ENCODE results near the gene LMF1.

LMF1 gene

DNA sequence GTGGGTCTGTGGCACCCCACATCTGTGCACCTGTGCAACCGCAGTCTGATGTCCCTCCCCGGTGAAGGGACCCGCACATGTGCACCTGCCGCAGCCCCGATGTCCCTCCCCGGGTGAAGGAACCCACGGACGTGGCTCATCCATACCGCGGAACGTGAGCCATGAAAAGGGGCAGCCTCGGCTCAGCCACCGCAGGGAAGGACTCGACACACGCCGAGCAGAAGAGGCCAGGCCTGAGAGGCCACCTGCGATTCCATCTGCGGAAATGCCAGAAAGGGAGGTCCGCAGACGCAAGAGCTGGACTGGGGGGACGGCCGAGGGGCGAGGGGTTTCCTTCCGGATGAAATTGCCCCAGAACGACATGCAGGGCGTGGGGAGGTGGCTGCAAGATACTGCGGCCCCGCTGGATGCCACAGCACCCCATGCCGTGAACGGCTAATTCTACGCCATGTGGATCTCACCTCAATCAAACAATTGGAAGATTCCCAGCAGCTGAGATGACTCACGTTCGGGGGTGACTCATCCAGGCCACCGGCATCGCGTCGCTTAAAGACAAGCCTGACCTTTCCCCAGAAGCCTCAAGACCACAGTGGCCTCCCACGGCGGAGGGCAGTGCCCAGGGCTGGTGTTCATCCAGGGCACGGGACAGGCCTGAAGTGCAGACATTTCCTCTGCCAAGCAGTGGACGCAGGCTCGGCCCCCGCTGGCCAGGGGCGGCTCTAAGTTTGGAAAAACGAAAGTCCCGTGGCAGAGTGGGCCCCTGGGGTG is 31.8 kb upstream of the LMF1 start:
- peak; percentile 33 for DNase-seq

- DNase-seq = no peak
Measured at GRCh38 chr16:1001096-1001495, 30.3 kb upstream of the LMF1 start.

GRCh38 chr16:1000608-1001007 is 29.8 kb upstream of the LMF1 start:
- DNase-seq = no peak

DNA sequence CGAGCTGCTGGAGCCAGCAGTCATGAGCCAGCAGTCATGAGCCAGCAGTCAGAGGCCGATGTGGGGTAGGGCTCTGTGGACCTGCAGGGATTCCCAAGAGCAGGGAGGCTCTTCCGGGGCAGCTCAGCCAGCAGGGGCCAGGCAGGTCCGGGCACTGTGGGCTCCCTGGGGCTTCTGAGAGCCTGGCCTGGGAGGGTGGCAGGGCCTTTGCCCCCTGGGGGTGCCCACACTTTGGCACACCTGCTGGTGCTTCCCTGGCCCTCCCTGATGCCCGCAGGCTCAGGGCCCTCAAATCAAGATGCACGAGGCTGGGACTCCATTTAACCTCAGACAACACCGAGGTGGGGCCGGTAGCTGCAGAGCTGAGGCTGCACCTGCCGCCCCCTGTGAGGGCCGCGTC is 28.9 kb upstream of the LMF1 start:
- DNase-seq = no peak

- no peak for DNase-seq
Measured at GRCh38 chr16:998615-999014, 27.8 kb upstream of the LMF1 start.

DNA sequence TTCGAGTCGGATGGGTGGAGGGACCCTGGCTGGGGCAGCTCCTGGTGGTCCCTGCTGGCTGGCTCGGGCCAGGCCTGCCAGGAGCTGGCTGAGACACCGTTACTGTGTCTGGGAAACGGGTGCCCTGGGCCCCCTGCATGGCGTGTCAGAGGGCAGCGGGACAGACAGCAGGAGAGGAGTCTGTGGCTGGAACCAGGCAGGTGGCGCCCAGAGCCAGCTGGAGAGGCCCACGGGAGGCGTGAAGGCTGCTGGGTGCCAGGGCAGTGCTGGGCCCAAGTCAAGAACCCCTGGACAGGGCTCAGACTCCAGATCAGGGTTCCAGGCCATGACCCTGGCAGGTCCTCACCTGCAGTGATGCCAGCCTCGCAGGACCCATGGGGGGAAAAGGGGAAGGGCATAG is 27.4 kb upstream of the LMF1 start:
- DNase-seq = no peak

- DNase-seq = peak; percentile 41
Measured at GRCh38 chr16:997440-998051, 26.8 kb upstream of the LMF1 start.

DNA sequence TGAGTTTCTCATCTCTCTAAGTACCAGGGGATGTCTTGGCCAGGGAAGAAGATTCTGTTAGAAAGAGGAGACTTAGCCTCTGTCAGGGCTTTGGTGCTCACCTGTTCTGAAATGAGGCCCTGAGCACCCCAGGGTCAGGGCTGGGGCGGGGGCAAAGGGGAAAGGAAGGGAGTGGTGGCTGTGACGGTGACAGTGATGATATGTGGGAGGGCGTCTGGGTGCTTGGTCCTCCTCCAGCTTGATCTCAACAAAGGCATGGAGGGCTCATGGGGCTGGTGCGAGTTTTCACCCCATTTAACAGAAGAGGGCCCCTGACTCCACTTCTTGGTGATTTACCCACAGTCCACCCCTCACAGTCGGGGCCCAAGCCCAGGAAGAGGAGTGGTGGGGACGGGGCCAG is 25.9 kb upstream of the LMF1 start:
- no peak for DNase-seq

DNA sequence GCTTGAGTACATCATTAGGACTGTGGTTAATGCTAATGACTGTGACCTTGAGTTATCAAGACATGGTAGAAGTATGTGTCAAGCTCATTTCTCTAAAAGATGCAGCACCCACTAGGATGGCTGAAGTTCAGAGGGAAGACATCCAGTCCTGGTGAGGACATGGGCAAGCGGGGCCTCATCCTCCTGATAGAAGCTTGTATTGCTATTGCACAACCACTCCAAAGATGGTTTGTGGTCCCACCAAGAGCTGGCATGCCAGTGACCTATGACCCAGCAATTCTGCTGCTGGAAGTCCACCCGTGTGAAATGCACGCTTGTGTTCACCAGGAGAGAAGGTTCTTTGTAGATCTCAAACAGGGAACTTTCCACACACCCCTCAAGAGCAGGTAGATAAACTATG is 25.0 kb upstream of the LMF1 start:
- DNase-seq = no peak

DNA sequence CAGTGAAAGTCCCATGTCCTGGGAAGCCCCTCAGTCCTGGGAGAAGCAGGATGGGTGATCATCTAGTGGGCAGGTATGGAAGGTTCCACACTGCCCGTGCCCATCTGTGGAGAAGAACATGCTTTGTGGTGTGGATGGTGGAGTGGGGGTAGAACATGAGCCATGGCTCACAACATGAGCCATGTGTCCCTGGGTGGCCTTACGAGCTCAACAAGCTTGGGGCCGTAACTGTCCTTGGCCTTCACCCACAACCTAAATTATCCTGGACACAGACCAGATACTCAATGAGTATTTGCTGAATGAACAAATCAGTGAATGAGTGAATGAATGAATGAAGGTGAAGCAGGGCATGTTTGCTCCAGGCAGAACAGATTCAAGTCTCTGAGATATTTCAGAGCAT is 24.3 kb upstream of the LMF1 start:
- no peak for DNase-seq

GRCh38 chr16:993731-994130 is 22.9 kb upstream of the LMF1 start:
- DNase-seq = no peak

DNA sequence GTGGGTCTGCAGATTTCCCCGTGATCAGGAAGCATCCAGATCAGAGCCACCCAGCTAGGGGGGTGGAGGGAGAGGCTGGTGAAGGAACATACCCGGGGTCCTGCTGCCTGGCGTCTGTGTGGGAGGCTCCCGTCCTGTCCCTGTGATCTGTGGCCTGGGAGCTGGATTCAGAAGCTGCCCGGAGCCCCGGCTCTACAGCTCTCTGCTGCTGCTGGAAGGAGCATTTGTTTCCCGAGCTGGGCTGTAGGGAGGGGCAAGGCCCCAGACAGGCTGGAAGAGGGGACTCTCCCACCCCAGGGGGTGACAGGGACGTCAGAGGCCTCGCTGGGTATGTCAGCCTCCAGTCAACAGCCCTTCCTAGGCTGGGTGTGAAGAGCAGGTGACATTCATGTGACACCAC is 21.0 kb upstream of the LMF1 start:
- no peak for DNase-seq

DNA sequence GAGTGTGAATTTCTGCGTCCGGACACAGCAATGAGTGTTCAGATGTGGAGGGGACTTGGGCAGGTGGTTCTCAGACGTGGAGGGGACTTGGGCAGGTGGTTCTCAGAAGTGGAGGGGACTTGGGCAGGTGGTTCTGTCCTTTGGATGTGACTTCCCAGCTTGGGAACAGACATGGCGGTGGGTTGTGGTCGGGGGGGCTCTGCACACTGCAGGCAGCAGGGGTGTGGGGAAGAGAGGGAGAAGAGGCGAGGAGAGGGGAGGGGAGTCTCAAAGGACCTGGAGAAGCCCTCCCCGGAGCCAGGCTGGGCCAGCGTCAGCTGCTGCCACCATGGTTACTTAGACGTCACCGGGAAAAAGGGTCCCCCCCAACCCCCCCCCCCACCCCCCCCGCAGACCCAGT is 20.6 kb upstream of the LMF1 start:
- DNase-seq = no peak

DNA sequence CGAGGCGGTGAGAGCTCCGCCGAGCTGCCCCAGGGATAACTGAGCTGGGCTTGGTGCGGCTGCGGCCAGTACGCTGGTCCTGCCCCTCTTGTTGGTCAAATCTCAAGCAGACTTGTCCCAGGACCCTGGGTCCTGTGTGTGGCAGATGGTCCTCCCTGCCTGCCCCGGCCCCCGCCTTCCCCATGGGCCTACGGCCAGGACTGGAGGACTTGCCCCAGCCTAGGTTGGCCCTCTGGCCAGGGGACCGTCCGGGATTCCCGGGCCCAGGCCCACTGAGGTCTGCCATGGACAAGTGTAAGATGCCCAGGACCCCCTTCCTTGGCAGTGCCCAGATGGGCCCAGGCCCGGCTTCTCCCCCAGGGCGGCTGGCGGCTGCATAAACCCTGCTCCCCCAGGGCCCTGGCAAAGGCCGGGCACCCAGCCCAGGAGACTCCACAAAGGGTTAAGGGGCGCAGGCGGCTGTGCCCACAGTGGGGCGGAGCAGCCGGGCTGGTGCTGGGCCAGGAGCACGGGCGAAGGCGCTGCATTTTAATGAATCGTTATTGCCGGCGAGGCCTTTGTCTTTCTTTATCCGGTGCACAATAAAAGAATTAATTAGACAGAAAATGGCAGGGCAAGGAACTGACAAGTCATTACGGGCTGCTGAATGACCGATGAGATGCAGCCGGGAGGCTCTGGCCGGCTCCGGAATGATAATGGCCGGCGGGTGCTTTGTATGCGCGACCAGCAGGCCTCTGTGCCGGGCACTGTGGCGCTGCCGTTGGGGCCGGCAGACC is 19.9 kb upstream of the LMF1 start:
- no peak for DNase-seq

DNA sequence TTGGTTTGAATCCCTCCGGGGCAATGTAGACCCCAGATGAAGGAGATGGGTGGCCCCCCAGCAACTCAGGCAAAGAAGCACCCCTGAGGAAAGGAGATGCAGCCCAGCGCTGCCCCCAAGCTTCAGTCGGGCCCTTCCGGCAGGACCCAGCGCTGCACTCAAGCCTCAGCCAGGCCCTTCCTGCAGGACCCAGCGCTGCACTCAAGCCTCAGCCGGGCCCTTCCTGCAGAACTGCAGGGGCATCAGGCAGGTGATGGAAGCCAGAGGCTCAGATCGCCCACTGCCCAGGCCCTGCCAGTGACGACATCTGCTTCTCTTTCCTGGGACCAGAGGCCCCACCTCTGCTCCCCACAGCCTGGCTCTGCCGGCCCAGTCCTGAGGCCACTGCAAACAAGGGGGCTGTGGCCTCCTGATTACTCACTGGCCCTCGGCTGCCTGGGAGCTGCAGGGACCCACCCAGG is 18.6 kb upstream of the LMF1 start:
- no peak for DNase-seq

- no peak for DNase-seq
Measured at GRCh38 chr16:988471-989353, 17.9 kb upstream of the LMF1 start.

GRCh38 chr16:987906-988305 is 17.1 kb upstream of the LMF1 start:
- no peak for DNase-seq

GRCh38 chr16:986925-987582 is 16.3 kb upstream of the LMF1 start:
- DNase-seq = no peak

GRCh38 chr16:986411-986810 is 15.6 kb upstream of the LMF1 start:
- no peak for DNase-seq

DNA sequence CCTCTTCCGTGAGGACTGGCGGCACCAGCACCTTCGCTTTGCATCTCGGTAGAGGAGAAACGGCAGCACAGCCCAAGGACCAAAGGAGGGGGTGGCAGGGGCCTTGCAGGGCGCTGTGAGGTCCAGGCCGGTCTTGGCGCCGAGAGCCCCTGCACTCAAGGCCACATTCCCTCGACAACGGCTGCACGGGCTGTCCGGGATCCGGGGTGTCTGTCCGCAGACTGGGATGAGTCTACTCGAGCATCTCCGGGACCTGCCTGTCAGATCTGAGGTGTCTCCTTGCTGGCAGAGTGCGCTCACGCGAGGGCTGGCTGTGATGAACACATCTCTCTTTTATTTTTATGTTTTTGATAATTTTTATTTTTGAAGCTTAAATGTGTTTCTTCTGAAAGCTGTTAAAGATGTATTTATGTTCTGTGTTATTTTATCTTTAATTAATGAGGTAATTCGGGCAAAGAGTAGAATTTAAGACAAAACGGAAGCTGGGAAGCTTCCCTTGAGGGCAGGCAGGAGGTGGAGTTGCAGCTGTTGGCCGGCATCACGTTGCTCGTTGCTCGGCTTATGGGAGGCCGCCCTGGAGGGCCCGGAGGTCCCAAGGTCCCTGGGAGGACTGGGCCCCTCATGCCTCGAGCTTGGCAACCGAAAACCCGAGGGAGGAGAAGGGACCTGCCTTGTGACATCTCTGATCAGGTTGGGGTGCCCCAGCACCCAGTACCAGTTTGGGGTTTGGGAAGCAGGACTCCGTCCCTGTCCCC is 15.0 kb upstream of the LMF1 start:
- DNase-seq = no peak
